OCI-LY1 (cell line): ENCODE results near the gene CCNQ.

Experiments used
- CTCF ChIP-seq: fragments of 200-600 bp; sonication (generic), shearing (Covaris generic); IDR thresholded peaks from 2 replicates; pipeline ENCODE4 v1.5.1; 2017; ENCODE audit warnings: mild to moderate bottlenecking, antibody characterized with exemption, low read length, moderate library complexity, mixed read lengths
- EZH2 ChIP-seq: fragments of 200-600 bp; sonication (generic), shearing (Covaris generic); IDR thresholded peaks from 2 replicates; pipeline ENCODE4 v1.8.0; 2017; ENCODE audit warnings: borderline replicate concordance, mixed run types, mild to moderate bottlenecking, antibody characterized with exemption, low read length, moderate library complexity, mixed read lengths

GRCh38 chrX:153626863-153627674, 28.1 kb upstream of the CCNQ start:
- TF ChIP-seq CTCF (no peak), EZH2 (no peak)
